ENCODE data around the gene LRRC58. TPM values are rescaled to one million over a fixed set of nuclear protein-coding genes. Genes with fewer than 3 reads are reported as not detected.

The LRRC58 gene
- total RNA-seq, 1 donor from 2014 or later = 21.8 TPM

DNA sequence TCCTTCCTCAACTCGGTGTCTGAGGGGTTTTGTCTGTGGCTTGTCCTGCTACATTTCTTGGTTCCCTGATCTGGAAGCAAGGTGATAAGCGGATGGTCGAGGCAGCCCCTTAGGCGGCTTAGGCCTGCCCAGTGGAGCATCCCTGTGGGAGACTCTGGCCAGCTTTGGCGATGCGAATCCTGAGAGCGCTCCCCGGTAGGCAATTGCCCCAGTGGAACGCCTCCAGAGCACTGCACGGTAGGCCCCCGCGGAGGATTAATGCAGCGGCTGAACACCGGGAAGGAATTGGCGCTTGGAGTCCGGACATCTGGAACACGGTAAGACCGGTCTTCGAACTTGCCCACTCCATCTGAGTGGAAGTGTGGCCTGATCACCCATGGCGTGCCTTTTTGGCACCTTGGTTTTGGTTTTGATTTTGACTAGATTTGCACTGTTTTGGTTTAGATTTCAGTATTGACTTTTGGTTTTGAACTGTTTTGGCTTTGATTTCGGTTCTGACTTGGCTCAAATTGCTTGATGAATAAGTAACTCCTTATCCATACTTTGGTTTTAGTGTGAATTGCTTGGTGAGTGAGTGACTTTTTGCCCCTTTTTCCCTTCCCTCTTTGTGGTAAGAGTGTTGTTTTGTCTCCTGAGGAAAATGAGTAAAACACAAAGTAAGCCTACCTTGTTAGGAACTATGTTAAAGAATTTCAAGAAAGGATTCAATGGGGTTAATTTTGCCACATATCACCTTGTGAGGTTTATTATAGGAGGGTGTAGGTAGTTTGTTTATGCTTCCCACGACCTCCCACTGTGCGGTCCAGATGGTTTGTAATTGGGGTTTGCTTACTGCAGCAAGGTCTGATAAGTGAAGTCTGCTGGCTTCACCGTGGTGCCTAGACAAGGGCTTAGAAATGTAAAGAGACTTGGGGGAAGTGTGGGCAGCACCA, 37.0 kb downstream of the LRRC58 start:
- Histone ChIP-seq H3K27ac (no peak overlapping the region), H3K9me3 (no peaks in the 10 kb centered on the region), H3K27me3 (no peaks in the 10 kb centered on the region), H3K4me1 (no peaks in the 10 kb centered on the region), H3K36me3 (no peaks in the 10 kb centered on the region), H3K4me3 (no peak overlapping the region)
- no peak for DNase-seq
- TF ChIP-seq CTCF (IDR thresholded peaks at IDR 0.05) = no peak
- intact Hi-C loops (cut with DNase I) = no loop called here
- no peak for ATAC-seq

- no peak overlapping the region for H3K27ac ChIP-seq
- H3K36me3 ChIP-seq = no peaks in the 10 kb centered on the region
- no peak overlapping the region for H3K4me3 ChIP-seq
- no peak for TF ChIP-seq CTCF (IDR thresholded peaks at IDR 0.05)
- peaks cover 4% of the 10 kb centered on the region for H3K4me1 ChIP-seq
- intact Hi-C loops (cut with DNase I) = no loop called here
- H3K27me3 ChIP-seq = no peaks in the 10 kb centered on the region
- no peaks in the 10 kb centered on the region for H3K9me3 ChIP-seq
- ATAC-seq (peak; percentile 21), DNase-seq (no peak)
Observed at GRCh38 chr3:120306519-120307455, 42.4 kb downstream of the LRRC58 start.

DNA sequence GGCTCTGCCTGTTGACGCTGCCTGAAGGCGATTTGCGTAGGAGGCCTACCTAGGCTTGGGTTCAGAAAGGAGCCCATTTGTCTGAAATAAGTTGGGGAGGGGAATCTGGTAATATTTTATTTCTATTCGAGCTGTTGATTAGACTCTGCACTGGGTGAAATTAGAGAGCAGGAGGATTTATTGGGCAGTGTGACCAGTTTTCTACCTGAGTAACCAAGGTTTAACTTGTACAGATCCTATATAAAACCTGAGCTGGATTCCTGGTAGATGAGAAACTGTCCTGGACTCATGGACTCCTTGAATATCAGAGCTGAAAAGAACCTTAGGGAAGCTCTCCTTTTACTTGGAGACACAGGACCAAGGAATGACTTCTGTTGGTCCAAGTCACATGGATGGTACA, 44.5 kb downstream of the LRRC58 start:
- H3K27me3 ChIP-seq = no peaks in the 10 kb centered on the region
- no peak for ATAC-seq
- H3K9me3 ChIP-seq = no peaks in the 10 kb centered on the region
- no peaks in the 10 kb centered on the region for H3K36me3 ChIP-seq
- intact Hi-C loops (cut with DNase I) = no loop called here
- peaks cover 4% of the 10 kb centered on the region for H3K4me1 ChIP-seq
- DNase-seq = no peak
- H3K4me3 ChIP-seq = no peak overlapping the region
- TF ChIP-seq CTCF (IDR thresholded peaks at IDR 0.05) = no peak
- H3K27ac ChIP-seq = no peak overlapping the region

DNA sequence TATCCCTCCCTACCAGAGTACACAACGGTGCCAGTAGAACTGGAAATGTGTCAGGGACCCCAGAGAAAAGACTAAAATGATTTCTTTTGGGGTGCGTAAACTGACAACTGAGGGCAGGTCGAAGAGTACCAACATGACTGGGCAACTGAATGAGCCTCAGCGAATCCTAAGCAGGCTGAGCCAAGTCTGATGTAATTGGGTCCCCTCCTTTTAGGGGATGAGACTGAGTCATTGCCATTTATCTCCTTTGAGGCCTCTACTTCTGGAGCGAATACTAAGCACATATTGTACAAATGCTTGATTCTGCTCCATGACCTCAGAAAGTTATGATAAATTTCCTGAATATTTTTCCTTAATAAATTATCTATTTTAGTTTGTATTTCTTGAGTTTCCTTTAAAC, 46.8 kb downstream of the LRRC58 start:
- peaks cover 4% of the 10 kb centered on the region for H3K4me1 ChIP-seq
- intact Hi-C loops (cut with DNase I) = no loop called here
- TF ChIP-seq CTCF (IDR thresholded peaks at IDR 0.05) = no peak

DNA sequence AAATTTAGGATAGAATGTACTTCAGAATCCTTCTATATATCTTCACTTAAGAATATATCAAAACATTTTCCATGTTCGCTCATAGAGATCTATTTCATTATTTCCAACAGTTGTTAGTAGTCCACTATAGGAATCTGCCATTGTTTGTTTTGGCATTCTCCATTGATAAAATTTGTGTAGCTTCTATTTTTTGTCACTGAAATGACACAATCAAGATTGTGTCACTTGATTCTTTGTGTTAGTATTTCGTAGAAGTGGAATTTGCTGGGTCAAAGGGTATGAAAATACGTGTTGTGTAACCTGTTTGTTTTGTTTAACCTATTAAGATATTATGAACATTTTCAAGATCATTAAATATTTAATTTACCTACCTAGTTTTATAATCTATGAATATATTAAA, 48.2 kb downstream of the LRRC58 start:
- DNase-seq (no peak), ATAC-seq (no peak)
- H3K9me3 ChIP-seq = no peaks in the 10 kb centered on the region
- no peaks in the 10 kb centered on the region for H3K36me3 ChIP-seq
- no peak for TF ChIP-seq CTCF (IDR thresholded peaks at IDR 0.05)
- H3K27me3 ChIP-seq = no peaks in the 10 kb centered on the region
- H3K27ac ChIP-seq = no peak overlapping the region
- no peak overlapping the region for H3K4me3 ChIP-seq
- intact Hi-C loops (cut with DNase I) = no loop called here
- H3K4me1 ChIP-seq = peaks cover 4% of the 10 kb centered on the region

More for the DNA sequence above, 46.8 kb downstream of the LRRC58 start:
- H3K36me3 ChIP-seq = no peaks in the 10 kb centered on the region
- H3K27me3 ChIP-seq = no peaks in the 10 kb centered on the region
- no peak overlapping the region for H3K4me3 ChIP-seq
- no peak overlapping the region for H3K27ac ChIP-seq
- DNase-seq = no peak
- no peak for ATAC-seq
- no peaks in the 10 kb centered on the region for H3K9me3 ChIP-seq
